Stomach (tissue), 4 donors: ENCODE results near the gene RNU11.

ENCODE experiments used
- EP300 ChIP-seq: sonication (generic); formaldehyde crosslinking; IDR thresholded peaks from one replicate; pipeline ENCODE4 v1.6.1; 2017; ENCODE audit warnings: antibody characterized with exemption
- POLR2A ChIP-seq, 4 donors: fragments of 450-650 bp; IDR thresholded peaks; one replicate each; pipeline ENCODE4 v1.6.1; 2016; ENCODE audit warnings: antibody characterized with exemption in 4 of 4, control low read depth in 2 of 4, mild to moderate bottlenecking in 1 of 4, moderate library complexity in 1 of 4
- POLR2AphosphoS5 ChIP-seq, 3 donors: sonication (generic); formaldehyde crosslinking; IDR thresholded peaks; one replicate each; pipeline ENCODE4 v1.6.1; 2016; ENCODE audit warnings: antibody characterized with exemption in 3 of 3
- TF ChIP-seq, protein P1 (sequence below), 7 experiments: fragments of 450-650 bp in 4 of 7; fragments of 200-600 bp in 3 of 7; sonication (generic) in 3 of 7; IDR thresholded peaks; one replicate each; pipeline ENCODE4 v1.5.1; 2016 to 2019; ENCODE audit warnings: antibody characterized with exemption in 7 of 7, control low read depth in 2 of 7, mild to moderate bottlenecking in 1 of 7

DNA sequence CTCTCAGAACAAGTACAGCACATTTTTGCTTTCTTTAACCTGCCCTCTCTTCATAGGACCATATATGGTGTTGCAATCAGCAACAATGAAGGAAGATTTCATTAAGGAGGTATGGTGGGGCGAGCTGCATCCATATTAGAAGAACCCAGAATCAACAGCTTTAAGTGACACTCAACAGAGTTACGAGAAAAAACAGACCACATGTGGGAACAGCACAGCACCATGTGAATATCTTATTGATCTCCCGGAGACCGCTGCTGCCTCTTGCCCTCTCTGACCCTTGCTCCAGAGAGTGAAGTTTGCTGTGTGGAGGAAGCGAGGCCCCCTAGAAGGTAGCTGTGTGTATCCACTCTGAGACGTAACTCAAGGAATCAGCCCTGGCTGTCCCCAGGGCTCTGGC, 43.4 kb upstream of the RNU11 start:
- TF ChIP-seq, protein P1, sequence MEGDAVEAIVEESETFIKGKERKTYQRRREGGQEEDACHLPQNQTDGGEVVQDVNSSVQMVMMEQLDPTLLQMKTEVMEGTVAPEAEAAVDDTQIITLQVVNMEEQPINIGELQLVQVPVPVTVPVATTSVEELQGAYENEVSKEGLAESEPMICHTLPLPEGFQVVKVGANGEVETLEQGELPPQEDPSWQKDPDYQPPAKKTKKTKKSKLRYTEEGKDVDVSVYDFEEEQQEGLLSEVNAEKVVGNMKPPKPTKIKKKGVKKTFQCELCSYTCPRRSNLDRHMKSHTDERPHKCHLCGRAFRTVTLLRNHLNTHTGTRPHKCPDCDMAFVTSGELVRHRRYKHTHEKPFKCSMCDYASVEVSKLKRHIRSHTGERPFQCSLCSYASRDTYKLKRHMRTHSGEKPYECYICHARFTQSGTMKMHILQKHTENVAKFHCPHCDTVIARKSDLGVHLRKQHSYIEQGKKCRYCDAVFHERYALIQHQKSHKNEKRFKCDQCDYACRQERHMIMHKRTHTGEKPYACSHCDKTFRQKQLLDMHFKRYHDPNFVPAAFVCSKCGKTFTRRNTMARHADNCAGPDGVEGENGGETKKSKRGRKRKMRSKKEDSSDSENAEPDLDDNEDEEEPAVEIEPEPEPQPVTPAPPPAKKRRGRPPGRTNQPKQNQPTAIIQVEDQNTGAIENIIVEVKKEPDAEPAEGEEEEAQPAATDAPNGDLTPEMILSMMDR (IDR thresholded peaks at IDR 0.05), result no peak
- TF ChIP-seq POLR2A (IDR thresholded peaks at IDR 0.05) (no peak), POLR2AphosphoS5 (IDR thresholded peaks at IDR 0.05) (no peak), EP300 (no peak)
